Activated naive CD4-positive, alpha-beta T cell treated with anti-CD3 and anti-CD28 coated beads, Interleukin-2, amount 50 U/mL, for 24 hours (primary cell): Measurements from ENCODE around the gene NRROS.

Experiments
- H3K27ac Mint-ChIP-seq: one replicate; pipeline ENCODE4 v1.8.0; 2021; ENCODE audit warnings: mild to moderate bottlenecking, mixed read lengths
- H3K27me3 Mint-ChIP-seq: one replicate; pipeline ENCODE4 v1.8.0; 2021; ENCODE audit warnings: mixed read lengths
- H3K36me3 Mint-ChIP-seq: one replicate; pipeline ENCODE4 v1.8.0; 2021; ENCODE audit warnings: mixed read lengths
- H3K4me1 Mint-ChIP-seq: one replicate; pipeline ENCODE4 v1.8.0; 2021; ENCODE audit warnings: mixed read lengths
- H3K4me3 Mint-ChIP-seq: one replicate; pipeline ENCODE4 v1.8.0; 2021; ENCODE audit warnings: mild to moderate bottlenecking, mixed read lengths
- H3K9me3 Mint-ChIP-seq: one replicate; pipeline ENCODE4 v1.8.0; 2021; ENCODE audit warnings: mixed read lengths

Gene NRROS

GRCh38 chr3:196706731-196707130 is 67.2 kb downstream of the NRROS start:
- no peaks in the 10 kb centered on the region for H3K9me3 Mint-ChIP-seq
- H3K4me3 Mint-ChIP-seq = no peak overlapping the region
- H3K36me3 Mint-ChIP-seq = peaks cover 2% of the 10 kb centered on the region
- H3K4me1 Mint-ChIP-seq = peaks cover 18% of the 10 kb centered on the region
- no peaks in the 10 kb centered on the region for H3K27me3 Mint-ChIP-seq
- H3K27ac Mint-ChIP-seq = no peak overlapping the region

GRCh38 chr3:196707566-196707965 is 68.1 kb downstream of the NRROS start:
- Mint-ChIP-seq H3K27ac (no peak overlapping the region), H3K4me3 (no peak overlapping the region), H3K36me3 (peaks cover 2% of the 10 kb centered on the region), H3K9me3 (no peaks in the 10 kb centered on the region), H3K4me1 (peaks cover 20% of the 10 kb centered on the region), H3K27me3 (no peaks in the 10 kb centered on the region)

GRCh38 chr3:196708467-196708866 is 69.0 kb downstream of the NRROS start:
- Mint-ChIP-seq H3K4me1 (peaks cover 27% of the 10 kb centered on the region), H3K4me3 (no peak overlapping the region), H3K27ac (no peak overlapping the region), H3K27me3 (no peaks in the 10 kb centered on the region), H3K9me3 (no peaks in the 10 kb centered on the region), H3K36me3 (peaks cover 2% of the 10 kb centered on the region)
